ENCODE measurements around the gene PCDHA3. TPM values are rescaled to one million over a fixed set of nuclear protein-coding genes. Genes with fewer than 3 reads are reported as not detected.
"Not testable (repeated sequence)": the region's sequence is repeated elsewhere in the genome, so short reads cannot be mapped to it uniquely, and the experiment has no call there.

Gene PCDHA3
- total RNA-seq, 2 experiments from 2014 or later: not detected

GRCh38 chr5:140828362-140828737 lies 27.5 kb downstream of the PCDHA3 start:
- Mint-ChIP-seq H3K4me1 (no peaks in the 10 kb centered on the region), H3K4me3 (no peak overlapping the region), H3K27ac (no peak overlapping the region), H3K36me3 (ENCODE audit: low read depth) (no peaks in the 10 kb centered on the region), H3K9me3 (peaks cover 14% of the 10 kb centered on the region), H3K27me3 (peaks cover 2% of the 10 kb centered on the region)
- ChIA-PET POLR2A (no interaction called here), CTCF (interaction anchor here (1.5 kb wide), 1 partner anchor 13 kb away, joined by 4 read pairs; no protein-coding TSS in a partner anchor)
- no peak for DNase-seq

- DNase-seq; H3K27ac Mint-ChIP-seq; H3K27me3 Mint-ChIP-seq; H3K4me1 Mint-ChIP-seq; H3K36me3 Mint-ChIP-seq (ENCODE audit: low read depth); POLR2A ChIA-PET; H3K4me3 Mint-ChIP-seq: not testable (repeated sequence)
- CTCF ChIA-PET: interaction anchor here (1.5 kb wide), 1 partner anchor 12 kb away, joined by 4 read pairs; no protein-coding TSS in a partner anchor
- peaks cover 16% of the 10 kb centered on the region for H3K9me3 Mint-ChIP-seq
These were observed 28.9 kb downstream of the PCDHA3 start for GRCh38 chr5:140829511-140830501.

- ChIA-PET CTCF (no interaction called here), POLR2A (no interaction called here)
- no peak for DNase-seq
- Mint-ChIP-seq H3K27me3 (peaks cover 2% of the 10 kb centered on the region), H3K27ac (no peak within 1 kb of the TSS), H3K4me1 (no peaks in the 10 kb centered on the region), H3K4me3 (no peak within 1 kb of the TSS), H3K9me3 (peaks cover 6% of the 10 kb centered on the region), H3K36me3 (ENCODE audit: low read depth) (no peaks in the 10 kb centered on the region)
These were observed 33.1 kb downstream of the PCDHA3 start, which contains the start of gene PCDHA7 for GRCh38 chr5:140833993-140834392. Gene PCDHA7 (plus strand): TSS chr5:140834269. CDS start chr5:140834384, 115 bp downstream.

- H3K27ac Mint-ChIP-seq; DNase-seq; H3K4me3 Mint-ChIP-seq; H3K36me3 Mint-ChIP-seq (ENCODE audit: low read depth); POLR2A ChIA-PET; CTCF ChIA-PET; H3K9me3 Mint-ChIP-seq; H3K27me3 Mint-ChIP-seq; H3K4me1 Mint-ChIP-seq: not testable (repeated sequence)
These were observed 33.7 kb downstream of the PCDHA3 start for GRCh38 chr5:140834439-140835008.

GRCh38 chr5:140835622-140836510 lies 35.0 kb downstream of the PCDHA3 start:
- no peak for DNase-seq
- CTCF ChIA-PET: no interaction called here
- Mint-ChIP-seq H3K9me3 (peaks cover 13% of the 10 kb centered on the region), H3K27me3 (peaks cover 2% of the 10 kb centered on the region), H3K4me1 (no peaks in the 10 kb centered on the region), H3K4me3 (no peak overlapping the region), H3K36me3 (ENCODE audit: low read depth) (no peaks in the 10 kb centered on the region), H3K27ac (no peak overlapping the region)
- POLR2A ChIA-PET: no interaction called here

GRCh38 chr5:140840978-140841962 lies 40.4 kb downstream of the PCDHA3 start, which contains the start of gene PCDHA8:
Gene PCDHA8 (plus strand): TSS chr5:140841187. CDS start chr5:140841322, 135 bp downstream.
- H3K27me3 Mint-ChIP-seq: no peaks in the 10 kb centered on the region

GRCh38 chr5:140842798-140843733 lies 42.2 kb downstream of the PCDHA3 start:
- no peak overlapping the region for H3K4me3 Mint-ChIP-seq
- no peaks in the 10 kb centered on the region for H3K4me1 Mint-ChIP-seq
- no peak overlapping the region for H3K27ac Mint-ChIP-seq
- peaks cover 2% of the 10 kb centered on the region for H3K27me3 Mint-ChIP-seq
- peaks cover 28% of the 10 kb centered on the region for H3K9me3 Mint-ChIP-seq
- ChIA-PET CTCF (no interaction called here), POLR2A (no interaction called here)
- DNase-seq: no peak
- H3K36me3 Mint-ChIP-seq (ENCODE audit: low read depth): no peaks in the 10 kb centered on the region

More at GRCh38 chr5:140840978-140841962, 40.4 kb downstream of the PCDHA3 start, which contains the start of gene PCDHA8:
- no peak for DNase-seq
- POLR2A ChIA-PET: no interaction called here
- Mint-ChIP-seq H3K27ac (no peak within 1 kb of the TSS), H3K4me3 (peak within 1 kb of the TSS; percentile 22), H3K36me3 (ENCODE audit: low read depth) (no peaks in the 10 kb centered on the region), H3K4me1 (no peaks in the 10 kb centered on the region), H3K9me3 (peaks cover 18% of the 10 kb centered on the region)
- CTCF ChIA-PET: interaction anchor here (1.0 to 1.1 kb wide), 4 partner anchors 12 to 556 kb away, joined by 3 to 4 read pairs (median 3); partner anchors contain the start of gene PCDHGB5

- POLR2A ChIA-PET; CTCF ChIA-PET; H3K4me3 Mint-ChIP-seq; H3K27me3 Mint-ChIP-seq; H3K4me1 Mint-ChIP-seq; H3K27ac Mint-ChIP-seq; DNase-seq; H3K36me3 Mint-ChIP-seq (ENCODE audit: low read depth): not testable (repeated sequence)
- peaks cover 18% of the 10 kb centered on the region for H3K9me3 Mint-ChIP-seq
These were observed 47.6 kb downstream of the PCDHA3 start, which contains the start of gene PCDHA9 for GRCh38 chr5:140848139-140849102. Gene PCDHA9 (plus strand): TSS chr5:140848382. CDS start chr5:140848496, 114 bp downstream.

GRCh38 chr5:140849831-140850634 lies 49.2 kb downstream of the PCDHA3 start:
- CTCF ChIA-PET; DNase-seq; H3K27me3 Mint-ChIP-seq; H3K4me3 Mint-ChIP-seq; H3K4me1 Mint-ChIP-seq; POLR2A ChIA-PET; H3K36me3 Mint-ChIP-seq (ENCODE audit: low read depth); H3K27ac Mint-ChIP-seq: not testable (repeated sequence)
- peaks cover 14% of the 10 kb centered on the region for H3K9me3 Mint-ChIP-seq
